ENCODE measurements around the gene ZBTB5. TPM values are rescaled to one million over a fixed set of nuclear protein-coding genes. Genes with fewer than 3 reads are reported as not detected.
"Not testable (repeated sequence)": the region's sequence is repeated elsewhere in the genome, so short reads cannot be mapped to it uniquely, and the experiment has no call there.

ZBTB5 gene
- total and polyA plus RNA-seq, 4 donors = 2.4 to 9.4 (median 6.5) TPM

DNA sequence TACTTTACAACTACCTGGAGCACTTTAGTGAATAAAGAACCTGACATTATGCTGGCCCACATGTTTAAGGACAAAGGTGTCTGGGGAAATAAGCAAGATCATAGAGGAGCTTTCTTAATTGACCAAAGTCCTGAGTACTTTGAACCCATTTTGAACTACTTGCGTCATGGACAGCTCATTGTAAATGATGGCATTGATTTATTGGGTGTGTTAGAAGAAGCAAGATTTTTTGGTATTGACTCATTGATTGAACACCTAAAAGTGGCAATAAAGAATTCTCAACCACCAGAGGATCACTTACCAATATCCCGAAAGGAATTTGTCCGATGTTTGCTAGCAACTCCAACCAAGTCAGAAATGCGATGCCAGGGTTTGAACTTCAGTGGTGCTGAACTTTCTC is 12.2 kb upstream of the ZBTB5 start:
- 76% methylated on average over 4 of the region's 4 CpGs for WGBS
- not testable (repeated sequence) for H3K36me3 ChIP-seq (ENCODE audit: control insufficient read depth in 4 of 4, insufficient read depth in 3 of 4, low read depth in 1 of 4, low read length in 3 of 4)
- TF ChIP-seq, protein P1, sequence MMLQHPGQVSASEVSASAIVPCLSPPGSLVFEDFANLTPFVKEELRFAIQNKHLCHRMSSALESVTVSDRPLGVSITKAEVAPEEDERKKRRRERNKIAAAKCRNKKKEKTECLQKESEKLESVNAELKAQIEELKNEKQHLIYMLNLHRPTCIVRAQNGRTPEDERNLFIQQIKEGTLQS (IDR thresholded peaks at IDR 0.05) = peak; percentile 16
- TF ChIP-seq HNF4A (conservative IDR thresholded peaks at IDR 0.05) (peak; percentile 57 to 74), RXRA (IDR thresholded peaks at IDR 0.05) (peak in 1 of 2 donors; percentile 42), HNF4G (IDR thresholded peaks at IDR 0.05) (peak; percentile 20)

DNA sequence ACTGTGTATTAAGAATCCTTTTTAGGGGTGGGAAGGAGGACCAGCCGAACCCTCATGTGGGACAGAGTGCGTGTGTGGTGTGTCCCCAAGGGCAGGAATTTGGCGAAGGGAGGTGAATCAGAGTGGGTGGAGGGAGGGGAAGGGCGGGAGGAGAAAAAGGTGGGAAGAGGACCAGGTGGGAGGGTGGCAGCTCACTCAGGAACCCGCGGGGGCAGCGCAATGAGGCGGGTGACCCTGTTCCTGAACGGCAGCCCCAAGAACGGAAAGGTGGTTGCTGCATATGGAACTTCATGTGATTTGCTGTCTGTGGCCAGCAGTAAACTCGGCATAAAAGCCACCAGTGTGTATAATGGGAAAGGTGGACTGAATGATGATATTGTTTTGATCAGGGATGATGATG is 11.7 kb upstream of the ZBTB5 start:
- Histone ChIP-seq H3K4me3 (ENCODE audit: low read depth in 1 of 3, low read length in 3 of 3) (no peak overlapping the region), H3K9ac (ENCODE audit: low read depth in 1 of 2, low read length in 2 of 2) (no peak overlapping the region), H3K4me1 (ENCODE audit: control insufficient read depth in 4 of 4, insufficient read depth in 4 of 4, low read length in 3 of 4) (peaks cover 0 to 7% (median 1%) of the 10 kb centered on the region in 4 donors), H3K36me3 (ENCODE audit: control insufficient read depth in 4 of 4, insufficient read depth in 3 of 4, low read depth in 1 of 4, low read length in 3 of 4) (no peaks in the 10 kb centered on the region), H3K27me3 (ENCODE audit: control insufficient read depth in 4 of 4, insufficient read depth in 4 of 4, low read length in 3 of 4) (no peaks in the 10 kb centered on the region), H3K9me3 (ENCODE audit: control insufficient read depth in 4 of 4, low read length in 3 of 4) (no peaks in the 10 kb centered on the region), H3K27ac (ENCODE audit: low read depth in 1 of 2, low read length in 2 of 2) (no peak overlapping the region)
- DNase-seq (ENCODE audit: low spot score) = no peak
- TF ChIP-seq TAF1 (conservative IDR thresholded peaks at IDR 0.05) (no peak), HNF4A (conservative IDR thresholded peaks at IDR 0.05) (no peak), NR2F2 (IDR thresholded peaks at IDR 0.05) (no peak), FOXA2 (IDR thresholded peaks at IDR 0.05) (no peak), RXRA (IDR thresholded peaks at IDR 0.05) (no peak), RAD21 (IDR thresholded peaks at IDR 0.05) (no peak), YY1 (IDR thresholded peaks at IDR 0.05) (no peak), EGR1 (IDR thresholded peaks at IDR 0.05; ENCODE audit: low read depth in 2 of 2) (no peak), SP1 (IDR thresholded peaks at IDR 0.05) (no peak), FOXA1 (IDR thresholded peaks at IDR 0.05) (no peak), JUND (IDR thresholded peaks at IDR 0.05) (no peak), HNF4G (IDR thresholded peaks at IDR 0.05) (no peak), GABPA (IDR thresholded peaks at IDR 0.05 in 1 of 2, conservative IDR thresholded peaks at IDR 0.05 in 1 of 2) (no peak)
- TF ChIP-seq, protein P1 (IDR thresholded peaks at IDR 0.05) = no peak
- TF ChIP-seq, protein P2, sequence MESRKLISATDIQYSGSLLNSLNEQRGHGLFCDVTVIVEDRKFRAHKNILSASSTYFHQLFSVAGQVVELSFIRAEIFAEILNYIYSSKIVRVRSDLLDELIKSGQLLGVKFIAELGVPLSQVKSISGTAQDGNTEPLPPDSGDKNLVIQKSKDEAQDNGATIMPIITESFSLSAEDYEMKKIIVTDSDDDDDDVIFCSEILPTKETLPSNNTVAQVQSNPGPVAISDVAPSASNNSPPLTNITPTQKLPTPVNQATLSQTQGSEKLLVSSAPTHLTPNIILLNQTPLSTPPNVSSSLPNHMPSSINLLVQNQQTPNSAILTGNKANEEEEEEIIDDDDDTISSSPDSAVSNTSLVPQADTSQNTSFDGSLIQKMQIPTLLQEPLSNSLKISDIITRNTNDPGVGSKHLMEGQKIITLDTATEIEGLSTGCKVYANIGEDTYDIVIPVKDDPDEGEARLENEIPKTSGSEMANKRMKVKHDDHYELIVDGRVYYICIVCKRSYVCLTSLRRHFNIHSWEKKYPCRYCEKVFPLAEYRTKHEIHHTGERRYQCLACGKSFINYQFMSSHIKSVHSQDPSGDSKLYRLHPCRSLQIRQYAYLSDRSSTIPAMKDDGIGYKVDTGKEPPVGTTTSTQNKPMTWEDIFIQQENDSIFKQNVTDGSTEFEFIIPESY (IDR thresholded peaks at IDR 0.05) = no peak
- TF ChIP-seq, protein P3, sequence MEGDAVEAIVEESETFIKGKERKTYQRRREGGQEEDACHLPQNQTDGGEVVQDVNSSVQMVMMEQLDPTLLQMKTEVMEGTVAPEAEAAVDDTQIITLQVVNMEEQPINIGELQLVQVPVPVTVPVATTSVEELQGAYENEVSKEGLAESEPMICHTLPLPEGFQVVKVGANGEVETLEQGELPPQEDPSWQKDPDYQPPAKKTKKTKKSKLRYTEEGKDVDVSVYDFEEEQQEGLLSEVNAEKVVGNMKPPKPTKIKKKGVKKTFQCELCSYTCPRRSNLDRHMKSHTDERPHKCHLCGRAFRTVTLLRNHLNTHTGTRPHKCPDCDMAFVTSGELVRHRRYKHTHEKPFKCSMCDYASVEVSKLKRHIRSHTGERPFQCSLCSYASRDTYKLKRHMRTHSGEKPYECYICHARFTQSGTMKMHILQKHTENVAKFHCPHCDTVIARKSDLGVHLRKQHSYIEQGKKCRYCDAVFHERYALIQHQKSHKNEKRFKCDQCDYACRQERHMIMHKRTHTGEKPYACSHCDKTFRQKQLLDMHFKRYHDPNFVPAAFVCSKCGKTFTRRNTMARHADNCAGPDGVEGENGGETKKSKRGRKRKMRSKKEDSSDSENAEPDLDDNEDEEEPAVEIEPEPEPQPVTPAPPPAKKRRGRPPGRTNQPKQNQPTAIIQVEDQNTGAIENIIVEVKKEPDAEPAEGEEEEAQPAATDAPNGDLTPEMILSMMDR (IDR thresholded peaks at IDR 0.05; ENCODE audit: low read depth, low read length, missing input control) = no peak
- TF ChIP-seq, protein P4, sequence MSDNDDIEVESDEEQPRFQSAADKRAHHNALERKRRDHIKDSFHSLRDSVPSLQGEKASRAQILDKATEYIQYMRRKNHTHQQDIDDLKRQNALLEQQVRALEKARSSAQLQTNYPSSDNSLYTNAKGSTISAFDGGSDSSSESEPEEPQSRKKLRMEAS (IDR thresholded peaks at IDR 0.05) = no peak
- TF ChIP-seq, protein P5, sequence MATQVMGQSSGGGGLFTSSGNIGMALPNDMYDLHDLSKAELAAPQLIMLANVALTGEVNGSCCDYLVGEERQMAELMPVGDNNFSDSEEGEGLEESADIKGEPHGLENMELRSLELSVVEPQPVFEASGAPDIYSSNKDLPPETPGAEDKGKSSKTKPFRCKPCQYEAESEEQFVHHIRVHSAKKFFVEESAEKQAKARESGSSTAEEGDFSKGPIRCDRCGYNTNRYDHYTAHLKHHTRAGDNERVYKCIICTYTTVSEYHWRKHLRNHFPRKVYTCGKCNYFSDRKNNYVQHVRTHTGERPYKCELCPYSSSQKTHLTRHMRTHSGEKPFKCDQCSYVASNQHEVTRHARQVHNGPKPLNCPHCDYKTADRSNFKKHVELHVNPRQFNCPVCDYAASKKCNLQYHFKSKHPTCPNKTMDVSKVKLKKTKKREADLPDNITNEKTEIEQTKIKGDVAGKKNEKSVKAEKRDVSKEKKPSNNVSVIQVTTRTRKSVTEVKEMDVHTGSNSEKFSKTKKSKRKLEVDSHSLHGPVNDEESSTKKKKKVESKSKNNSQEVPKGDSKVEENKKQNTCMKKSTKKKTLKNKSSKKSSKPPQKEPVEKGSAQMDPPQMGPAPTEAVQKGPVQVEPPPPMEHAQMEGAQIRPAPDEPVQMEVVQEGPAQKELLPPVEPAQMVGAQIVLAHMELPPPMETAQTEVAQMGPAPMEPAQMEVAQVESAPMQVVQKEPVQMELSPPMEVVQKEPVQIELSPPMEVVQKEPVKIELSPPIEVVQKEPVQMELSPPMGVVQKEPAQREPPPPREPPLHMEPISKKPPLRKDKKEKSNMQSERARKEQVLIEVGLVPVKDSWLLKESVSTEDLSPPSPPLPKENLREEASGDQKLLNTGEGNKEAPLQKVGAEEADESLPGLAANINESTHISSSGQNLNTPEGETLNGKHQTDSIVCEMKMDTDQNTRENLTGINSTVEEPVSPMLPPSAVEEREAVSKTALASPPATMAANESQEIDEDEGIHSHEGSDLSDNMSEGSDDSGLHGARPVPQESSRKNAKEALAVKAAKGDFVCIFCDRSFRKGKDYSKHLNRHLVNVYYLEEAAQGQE (IDR thresholded peaks at IDR 0.05) = no peak
- WGBS = 81% methylated on average over 11 of the region's 11 CpGs

More for the DNA sequence above, 12.2 kb upstream of the ZBTB5 start:
- not testable (repeated sequence) for H3K9me3 ChIP-seq (ENCODE audit: control insufficient read depth in 4 of 4, low read length in 3 of 4); H3K4me1 ChIP-seq (ENCODE audit: control insufficient read depth in 4 of 4, insufficient read depth in 4 of 4, low read length in 3 of 4); H3K9ac ChIP-seq (ENCODE audit: low read depth in 1 of 2, low read length in 2 of 2); H3K27ac ChIP-seq (ENCODE audit: low read depth in 1 of 2, low read length in 2 of 2); H3K4me3 ChIP-seq (ENCODE audit: low read depth in 1 of 3, low read length in 3 of 3); H3K27me3 ChIP-seq (ENCODE audit: control insufficient read depth in 4 of 4, insufficient read depth in 4 of 4, low read length in 3 of 4); DNase-seq (ENCODE audit: low spot score)

All from liver (tissue), 9 donors.